ENCODE data around the gene AP1B1.
"Not testable (repeated sequence)": the region's sequence is repeated elsewhere in the genome, so short reads cannot be mapped to it uniquely, and the experiment has no call there.

The AP1B1 gene

GRCh38 chr22:29431986-29432385, 43.6 kb upstream of the AP1B1 start:
- H3K79me1 ChIP-seq (ENCODE audit: low read length), result no peaks in the 10 kb centered on the region
- H3K27ac ChIP-seq (ENCODE audit: low read depth, low read length), result no peak overlapping the region

GRCh38 chr22:29427176-29427760, 38.9 kb upstream of the AP1B1 start:
- H4K12ac ChIP-seq (ENCODE audit: low read depth, low read length), result no peak overlapping the region
- H3K9me3 ChIP-seq (ENCODE audit: insufficient read depth, low read depth, low read length), result no peaks in the 10 kb centered on the region
- no peak overlapping the region for H3K4ac ChIP-seq (ENCODE audit: low read depth, low read length)
- H3K4me3 ChIP-seq (ENCODE audit: low read depth, low read length), result no peak overlapping the region
- no peak overlapping the region for H2BK120ac ChIP-seq (ENCODE audit: insufficient read depth, low read length, poor library complexity)
- H3K18ac ChIP-seq (ENCODE audit: low read length), result no peak overlapping the region
- H3K27ac ChIP-seq (ENCODE audit: low read depth, low read length), result no peak overlapping the region
- H3K4me1 ChIP-seq (ENCODE audit: control insufficient read depth in 1 of 2, insufficient read depth in 2 of 2, low read length in 2 of 2), result no peaks in the 10 kb centered on the region
- no peak overlapping the region for H2BK12ac ChIP-seq (ENCODE audit: low read length)
- no peaks in the 10 kb centered on the region for H3K27me3 ChIP-seq (ENCODE audit: insufficient read depth, low read length)
- H3K36me3 ChIP-seq (ENCODE audit: control insufficient read depth in 1 of 2, insufficient read depth in 2 of 2, low read length in 2 of 2), result no peaks in the 10 kb centered on the region
- no peaks in the 10 kb centered on the region for H3K79me2 ChIP-seq (ENCODE audit: control insufficient read depth, insufficient read depth, low read length, poor library complexity)
- WGBS (ENCODE audit: extremely low coverage, insufficient coverage, insufficient read length), result no CpG with 5 or more reads among the region's 2 CpGs
- no peak overlapping the region for H4K91ac ChIP-seq (ENCODE audit: low read depth, low read length)
- no peak for DNase-seq
- H3K9ac ChIP-seq (ENCODE audit: low read length), result peak overlapping the region; percentile 42
- H3K79me1 ChIP-seq (ENCODE audit: low read length), result no peaks in the 10 kb centered on the region
- no peak overlapping the region for H3K4me2 ChIP-seq (ENCODE audit: low read length)
- H3K14ac ChIP-seq (ENCODE audit: low read length), result no peak overlapping the region
- no peak overlapping the region for H2BK5ac ChIP-seq (ENCODE audit: low read depth, low read length, poor library complexity)
- no peak overlapping the region for H2AFZ ChIP-seq (ENCODE audit: insufficient read depth, low read length, poor library complexity)
- H4K8ac ChIP-seq (ENCODE audit: low read depth, low read length), result no peak overlapping the region
- no peak overlapping the region for H3K23ac ChIP-seq (ENCODE audit: low read length)
- H2AK5ac ChIP-seq (ENCODE audit: low read length), result no peak overlapping the region

More at GRCh38 chr22:29431986-29432385, 43.6 kb upstream of the AP1B1 start:
- Histone ChIP-seq H2AK5ac (ENCODE audit: low read length) (no peak overlapping the region), H3K18ac (ENCODE audit: low read length) (no peak overlapping the region), H3K27me3 (ENCODE audit: insufficient read depth, low read length) (no peaks in the 10 kb centered on the region), H3K36me3 (ENCODE audit: control insufficient read depth in 1 of 2, insufficient read depth in 2 of 2, low read length in 2 of 2) (no peaks in the 10 kb centered on the region), H3K9me3 (ENCODE audit: insufficient read depth, low read depth, low read length) (no peaks in the 10 kb centered on the region), H4K12ac (ENCODE audit: low read depth, low read length) (no peak overlapping the region), H2BK5ac (ENCODE audit: low read depth, low read length, poor library complexity) (no peak overlapping the region), H3K23ac (ENCODE audit: low read length) (no peak overlapping the region), H3K9ac (ENCODE audit: low read length) (no peak overlapping the region), H3K4me1 (ENCODE audit: control insufficient read depth in 1 of 2, insufficient read depth in 2 of 2, low read length in 2 of 2) (no peaks in the 10 kb centered on the region), H2BK12ac (ENCODE audit: low read length) (no peak overlapping the region), H4K8ac (ENCODE audit: low read depth, low read length) (no peak overlapping the region), H3K4me3 (ENCODE audit: low read depth, low read length) (no peak overlapping the region), H4K91ac (ENCODE audit: low read depth, low read length) (no peak overlapping the region), H3K14ac (ENCODE audit: low read length) (no peak overlapping the region), H3K4ac (ENCODE audit: low read depth, low read length) (no peak overlapping the region), H2BK120ac (ENCODE audit: insufficient read depth, low read length, poor library complexity) (no peak overlapping the region), H3K4me2 (ENCODE audit: low read length) (no peak overlapping the region), H3K79me2 (ENCODE audit: control insufficient read depth, insufficient read depth, low read length, poor library complexity) (no peaks in the 10 kb centered on the region), H2AFZ (ENCODE audit: insufficient read depth, low read length, poor library complexity) (no peak overlapping the region)
- DNase-seq, result peak in 1 of 2 donors; percentile 31
- WGBS (ENCODE audit: extremely low coverage, insufficient coverage, insufficient read length), result no CpG with 5 or more reads among the region's 5 CpGs

GRCh38 chr22:29426476-29426875, 38.1 kb upstream of the AP1B1 start:
- no peak overlapping the region for H3K4me3 ChIP-seq (ENCODE audit: low read depth, low read length)
- no peak overlapping the region for H3K14ac ChIP-seq (ENCODE audit: low read length)
- no peaks in the 10 kb centered on the region for H3K79me1 ChIP-seq (ENCODE audit: low read length)
- no peaks in the 10 kb centered on the region for H3K27me3 ChIP-seq (ENCODE audit: insufficient read depth, low read length)
- no peaks in the 10 kb centered on the region for H3K79me2 ChIP-seq (ENCODE audit: control insufficient read depth, insufficient read depth, low read length, poor library complexity)
- no peak overlapping the region for H4K91ac ChIP-seq (ENCODE audit: low read depth, low read length)
- no peaks in the 10 kb centered on the region for H3K36me3 ChIP-seq (ENCODE audit: control insufficient read depth in 1 of 2, insufficient read depth in 2 of 2, low read length in 2 of 2)
- no peak overlapping the region for H2BK120ac ChIP-seq (ENCODE audit: insufficient read depth, low read length, poor library complexity)
- no peak overlapping the region for H2BK5ac ChIP-seq (ENCODE audit: low read depth, low read length, poor library complexity)
- no peak overlapping the region for H4K12ac ChIP-seq (ENCODE audit: low read depth, low read length)
- no CpG with 5 or more reads among the region's 7 CpGs for WGBS (ENCODE audit: extremely low coverage, insufficient coverage, insufficient read length)
- H2AFZ ChIP-seq (ENCODE audit: insufficient read depth, low read length, poor library complexity), result no peak overlapping the region
- no peak overlapping the region for H3K18ac ChIP-seq (ENCODE audit: low read length)
- H2BK12ac ChIP-seq (ENCODE audit: low read length), result no peak overlapping the region
- no peak overlapping the region for H3K23ac ChIP-seq (ENCODE audit: low read length)
- H3K4me2 ChIP-seq (ENCODE audit: low read length), result no peak overlapping the region
- H2AK5ac ChIP-seq (ENCODE audit: low read length), result no peak overlapping the region
- no peaks in the 10 kb centered on the region for H3K9me3 ChIP-seq (ENCODE audit: insufficient read depth, low read depth, low read length)
- no peak overlapping the region for H3K9ac ChIP-seq (ENCODE audit: low read length)
- no peak for DNase-seq
- no peaks in the 10 kb centered on the region for H3K4me1 ChIP-seq (ENCODE audit: control insufficient read depth in 1 of 2, insufficient read depth in 2 of 2, low read length in 2 of 2)
- no peak overlapping the region for H4K8ac ChIP-seq (ENCODE audit: low read depth, low read length)
- no peak overlapping the region for H3K27ac ChIP-seq (ENCODE audit: low read depth, low read length)
- H3K4ac ChIP-seq (ENCODE audit: low read depth, low read length), result no peak overlapping the region

GRCh38 chr22:29418704-29419103, 30.3 kb upstream of the AP1B1 start:
- H2AFZ ChIP-seq (ENCODE audit: insufficient read depth, low read length, poor library complexity); H2AK5ac ChIP-seq (ENCODE audit: low read length); H3K14ac ChIP-seq (ENCODE audit: low read length); H3K79me2 ChIP-seq (ENCODE audit: control insufficient read depth, insufficient read depth, low read length, poor library complexity); DNase-seq; H3K9ac ChIP-seq (ENCODE audit: low read length); H3K4me3 ChIP-seq (ENCODE audit: low read depth, low read length); H2BK120ac ChIP-seq (ENCODE audit: insufficient read depth, low read length, poor library complexity); H3K36me3 ChIP-seq (ENCODE audit: control insufficient read depth in 1 of 2, insufficient read depth in 2 of 2, low read length in 2 of 2); H3K18ac ChIP-seq (ENCODE audit: low read length); H4K91ac ChIP-seq (ENCODE audit: low read depth, low read length); H3K4me2 ChIP-seq (ENCODE audit: low read length); H3K79me1 ChIP-seq (ENCODE audit: low read length); H4K8ac ChIP-seq (ENCODE audit: low read depth, low read length); H3K9me3 ChIP-seq (ENCODE audit: insufficient read depth, low read depth, low read length); H3K27me3 ChIP-seq (ENCODE audit: insufficient read depth, low read length); H2BK5ac ChIP-seq (ENCODE audit: low read depth, low read length, poor library complexity); H3K23ac ChIP-seq (ENCODE audit: low read length); H3K4ac ChIP-seq (ENCODE audit: low read depth, low read length); H3K27ac ChIP-seq (ENCODE audit: low read depth, low read length); H2BK12ac ChIP-seq (ENCODE audit: low read length); H4K12ac ChIP-seq (ENCODE audit: low read depth, low read length); H3K4me1 ChIP-seq (ENCODE audit: control insufficient read depth in 1 of 2, insufficient read depth in 2 of 2, low read length in 2 of 2): not testable (repeated sequence)
- no CpG with 5 or more reads among the region's 5 CpGs for WGBS (ENCODE audit: extremely low coverage, insufficient coverage, insufficient read length)
